ENCODE data around the gene LBH. TPM values are rescaled to one million over a fixed set of nuclear protein-coding genes. Genes with fewer than 3 reads are reported as not detected.
"Not testable (repeated sequence)": the region's sequence is repeated elsewhere in the genome, so short reads cannot be mapped to it uniquely, and the experiment has no call there.

LBH gene
- total RNA-seq, 1 donor from 2014 or later = 80.5 TPM

- H3K27me3 Mint-ChIP-seq = no peaks in the 10 kb centered on the region
- DNase-seq (ENCODE audit: low spot score, unreplicated experiment) = no peak
- H3K4me3 Mint-ChIP-seq (ENCODE audit: low read depth) = no peak overlapping the region
- TF ChIP-seq, protein P1, sequence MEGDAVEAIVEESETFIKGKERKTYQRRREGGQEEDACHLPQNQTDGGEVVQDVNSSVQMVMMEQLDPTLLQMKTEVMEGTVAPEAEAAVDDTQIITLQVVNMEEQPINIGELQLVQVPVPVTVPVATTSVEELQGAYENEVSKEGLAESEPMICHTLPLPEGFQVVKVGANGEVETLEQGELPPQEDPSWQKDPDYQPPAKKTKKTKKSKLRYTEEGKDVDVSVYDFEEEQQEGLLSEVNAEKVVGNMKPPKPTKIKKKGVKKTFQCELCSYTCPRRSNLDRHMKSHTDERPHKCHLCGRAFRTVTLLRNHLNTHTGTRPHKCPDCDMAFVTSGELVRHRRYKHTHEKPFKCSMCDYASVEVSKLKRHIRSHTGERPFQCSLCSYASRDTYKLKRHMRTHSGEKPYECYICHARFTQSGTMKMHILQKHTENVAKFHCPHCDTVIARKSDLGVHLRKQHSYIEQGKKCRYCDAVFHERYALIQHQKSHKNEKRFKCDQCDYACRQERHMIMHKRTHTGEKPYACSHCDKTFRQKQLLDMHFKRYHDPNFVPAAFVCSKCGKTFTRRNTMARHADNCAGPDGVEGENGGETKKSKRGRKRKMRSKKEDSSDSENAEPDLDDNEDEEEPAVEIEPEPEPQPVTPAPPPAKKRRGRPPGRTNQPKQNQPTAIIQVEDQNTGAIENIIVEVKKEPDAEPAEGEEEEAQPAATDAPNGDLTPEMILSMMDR (IDR thresholded peaks at IDR 0.05; ENCODE audit: unreplicated experiment) = no peak
- no peak overlapping the region for H3K27ac Mint-ChIP-seq
- H3K4me1 Mint-ChIP-seq (ENCODE audit: low read depth) = peaks cover 4% of the 10 kb centered on the region
- H3K9me3 Mint-ChIP-seq (ENCODE audit: low read depth) = peaks cover 8% of the 10 kb centered on the region
- peaks cover 10% of the 10 kb centered on the region for H3K36me3 Mint-ChIP-seq (ENCODE audit: insufficient read depth)
Measured at GRCh38 chr2:30265052-30266015, 34.0 kb downstream of the LBH start.

DNA sequence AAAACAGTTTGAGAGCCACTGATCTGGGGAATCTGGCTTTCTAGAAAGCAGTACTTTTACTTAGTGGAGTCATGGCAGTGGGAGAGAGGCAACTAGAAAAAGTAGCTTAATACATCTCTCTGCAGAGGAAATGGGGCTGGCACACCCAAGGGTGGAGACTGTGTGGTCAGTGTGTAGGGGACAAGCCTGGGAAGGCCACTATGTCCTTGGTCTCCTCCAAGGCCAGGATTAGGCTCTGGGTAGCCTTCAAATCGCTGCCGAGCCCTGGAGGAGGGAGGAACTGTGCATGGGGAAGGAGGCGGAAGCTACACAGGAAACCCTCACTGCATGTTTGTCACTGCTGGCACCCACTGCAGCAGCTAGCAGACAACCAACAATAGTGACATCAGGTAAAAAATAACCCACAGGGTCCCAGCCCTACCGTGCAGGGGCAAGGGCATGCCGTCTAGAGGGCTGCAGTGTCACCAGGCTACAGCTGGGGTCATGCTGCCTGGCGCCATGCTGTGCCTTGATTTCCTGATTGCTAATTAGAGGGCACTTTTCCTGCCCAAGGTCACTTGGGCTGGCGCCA lies 34.8 kb downstream of the LBH start:
- no peak for DNase-seq (ENCODE audit: low spot score, unreplicated experiment)
- H3K9me3 Mint-ChIP-seq (ENCODE audit: low read depth) = peaks cover 6% of the 10 kb centered on the region
- H3K4me3 Mint-ChIP-seq (ENCODE audit: low read depth) = no peak overlapping the region
- no peak overlapping the region for H3K27ac Mint-ChIP-seq
- H3K27me3 Mint-ChIP-seq = no peaks in the 10 kb centered on the region
- peaks cover 4% of the 10 kb centered on the region for H3K36me3 Mint-ChIP-seq (ENCODE audit: insufficient read depth)
- no peaks in the 10 kb centered on the region for H3K4me1 Mint-ChIP-seq (ENCODE audit: low read depth)
- TF ChIP-seq, protein P1 (IDR thresholded peaks at IDR 0.05; ENCODE audit: unreplicated experiment) = no peak

DNA sequence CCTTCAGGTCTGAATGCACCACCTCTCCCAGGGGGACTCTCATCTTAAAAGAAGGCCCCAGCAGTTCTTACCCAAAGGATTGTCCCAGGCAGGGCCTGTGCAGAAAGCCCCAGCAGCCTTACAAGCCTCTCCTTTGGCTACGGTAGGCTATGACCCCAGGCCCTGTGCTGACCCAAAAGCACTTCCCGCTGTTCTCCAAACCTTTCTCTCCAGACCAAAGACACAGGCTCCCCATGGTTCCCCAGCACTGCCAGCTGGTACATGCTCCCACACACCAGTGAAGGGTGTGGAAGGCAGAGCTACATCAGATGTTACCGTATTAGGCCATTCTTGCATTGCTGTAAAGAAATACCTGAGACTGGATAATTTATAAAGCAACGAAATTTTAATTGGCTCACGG lies 35.4 kb downstream of the LBH start:
- H3K36me3 Mint-ChIP-seq (ENCODE audit: insufficient read depth) = peaks cover 2% of the 10 kb centered on the region
- peaks cover 4% of the 10 kb centered on the region for H3K9me3 Mint-ChIP-seq (ENCODE audit: low read depth)
- H3K27me3 Mint-ChIP-seq = no peaks in the 10 kb centered on the region
- H3K4me1 Mint-ChIP-seq (ENCODE audit: low read depth) = no peaks in the 10 kb centered on the region
- H3K27ac Mint-ChIP-seq = no peak overlapping the region
- no peak overlapping the region for H3K4me3 Mint-ChIP-seq (ENCODE audit: low read depth)
- TF ChIP-seq, protein P1 (IDR thresholded peaks at IDR 0.05; ENCODE audit: unreplicated experiment) = no peak
- DNase-seq (ENCODE audit: low spot score, unreplicated experiment) = no peak

- Mint-ChIP-seq H3K27me3 (no peaks in the 10 kb centered on the region), H3K9me3 (ENCODE audit: low read depth) (no peaks in the 10 kb centered on the region), H3K4me3 (ENCODE audit: low read depth) (no peak overlapping the region), H3K27ac (no peak overlapping the region), H3K36me3 (ENCODE audit: insufficient read depth) (no peaks in the 10 kb centered on the region), H3K4me1 (ENCODE audit: low read depth) (no peaks in the 10 kb centered on the region)
- TF ChIP-seq, protein P1 (IDR thresholded peaks at IDR 0.05; ENCODE audit: unreplicated experiment) = no peak
- no peak for DNase-seq (ENCODE audit: low spot score, unreplicated experiment)
Measured at GRCh38 chr2:30267161-30267975, 36.0 kb downstream of the LBH start.

- peaks cover 2% of the 10 kb centered on the region for H3K4me1 Mint-ChIP-seq (ENCODE audit: low read depth)
- no peaks in the 10 kb centered on the region for H3K36me3 Mint-ChIP-seq (ENCODE audit: insufficient read depth)
- no peaks in the 10 kb centered on the region for H3K9me3 Mint-ChIP-seq (ENCODE audit: low read depth)
- DNase-seq (ENCODE audit: low spot score, unreplicated experiment) = no peak
- TF ChIP-seq, protein P1 (IDR thresholded peaks at IDR 0.05; ENCODE audit: unreplicated experiment) = no peak
- no peaks in the 10 kb centered on the region for H3K27me3 Mint-ChIP-seq
- no peak overlapping the region for H3K4me3 Mint-ChIP-seq (ENCODE audit: low read depth)
- no peak overlapping the region for H3K27ac Mint-ChIP-seq
Measured at GRCh38 chr2:30268296-30268871, 37.0 kb downstream of the LBH start.

DNA sequence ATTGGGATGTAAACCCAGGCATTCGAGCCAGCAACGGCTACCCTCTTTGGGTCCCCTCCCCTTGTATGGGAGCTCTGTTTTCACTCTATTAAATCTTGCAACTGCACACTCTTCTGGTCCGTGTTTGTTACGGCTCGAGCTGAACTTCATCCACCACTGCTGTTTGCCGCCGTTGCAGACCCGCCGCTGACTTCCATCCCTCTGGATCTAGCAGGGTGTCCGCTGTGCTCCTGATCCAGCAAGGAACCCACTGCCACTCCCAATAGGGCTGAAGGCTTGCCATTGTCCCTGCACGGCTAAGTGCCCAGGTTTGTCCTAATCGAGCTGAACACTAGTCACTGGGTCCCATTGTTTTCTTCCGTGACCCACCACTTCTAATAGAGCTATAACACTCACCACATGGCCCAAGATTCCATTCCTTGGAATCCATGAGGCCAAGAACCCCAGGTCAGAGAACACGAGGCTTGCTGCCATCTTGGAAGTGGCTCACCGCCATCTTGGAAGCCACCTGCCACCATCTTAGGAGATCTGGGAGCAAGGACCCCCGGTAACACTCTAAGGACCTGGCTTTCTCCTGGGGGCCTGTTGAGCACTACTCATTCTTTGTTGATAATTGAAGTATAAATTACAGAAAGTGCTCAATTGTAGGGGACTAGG lies 37.9 kb downstream of the LBH start:
- not testable (repeated sequence) for H3K9me3 Mint-ChIP-seq (ENCODE audit: low read depth); H3K27ac Mint-ChIP-seq; H3K4me3 Mint-ChIP-seq (ENCODE audit: low read depth); H3K36me3 Mint-ChIP-seq (ENCODE audit: insufficient read depth); H3K27me3 Mint-ChIP-seq; H3K4me1 Mint-ChIP-seq (ENCODE audit: low read depth); DNase-seq (ENCODE audit: low spot score, unreplicated experiment)
